Measurements from ENCODE around the gene ZIC4. TPM values are rescaled to one million over a fixed set of nuclear protein-coding genes. Genes with fewer than 3 reads are reported as not detected.

Gene ZIC4
- total and polyA plus RNA-seq, 2 of the 4 experiments (the other 2 are of a cell fraction), result not detected

DNA sequence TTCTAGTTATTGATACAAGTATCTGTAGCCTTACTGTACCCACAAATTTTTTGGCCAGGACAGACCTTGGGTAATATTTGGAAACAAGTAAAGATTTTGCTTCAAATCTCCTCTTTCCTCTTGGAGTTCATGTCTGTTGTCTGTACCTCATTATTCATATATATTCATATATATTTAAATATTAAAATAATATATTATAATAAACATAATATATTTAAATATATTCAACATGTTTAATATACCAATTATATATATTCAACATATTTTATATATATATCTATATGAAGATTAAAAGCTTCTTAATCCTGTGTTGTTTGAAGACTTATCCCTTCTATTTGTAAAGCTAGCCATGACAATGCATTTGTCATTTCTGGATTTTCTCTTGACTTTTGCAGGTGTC lies 40.9 kb upstream of the ZIC4 start:
- in situ Hi-C loops (cut with MboI; ENCODE audit: low sequenced_read_pairs) (no loop called here), intact Hi-C loops (cut with micrococcal nuclease) (no loop called here)
- POLR2A ChIA-PET (ENCODE audit: unreplicated experiment), result no interaction called here

More for the DNA sequence above, 40.9 kb upstream of the ZIC4 start:
- Histone ChIP-seq H2AK5ac (ENCODE audit: low read depth, low read length) (no peak overlapping the region), H3K23ac (ENCODE audit: low read depth, low read length) (no peak overlapping the region), H3K9me3 (ENCODE audit: control insufficient read depth, insufficient read depth, low read length) (no peaks in the 10 kb centered on the region), H3K4me2 (ENCODE audit: low read depth, low read length) (no peak overlapping the region), H3K18ac (ENCODE audit: low read depth, low read length) (no peak overlapping the region), H4K20me1 (ENCODE audit: insufficient read depth, low read length) (no peaks in the 10 kb centered on the region), H3K27ac (ENCODE audit: insufficient read depth, low read length) (no peak overlapping the region), H4K8ac (ENCODE audit: low read depth in 2 of 2, low read length in 2 of 2) (no peak overlapping the region), H4K5ac (ENCODE audit: low read depth, low read length) (no peak overlapping the region), H2BK15ac (ENCODE audit: low read depth, low read length) (no peak overlapping the region), H3K56ac (ENCODE audit: extremely low read depth, insufficient read depth, low read length) (no peak overlapping the region), H3K79me1 (ENCODE audit: low read depth in 1 of 2, low read length in 2 of 2) (no peaks in the 10 kb centered on the region), H2BK5ac (ENCODE audit: low read depth, low read length, poor library complexity, severe bottlenecking) (no peak overlapping the region), H2BK120ac (ENCODE audit: low read depth, low read length) (no peak overlapping the region), H3K4me1 (ENCODE audit: control insufficient read depth, insufficient read depth, low read length) (no peaks in the 10 kb centered on the region), H3K4me3 (ENCODE audit: insufficient read depth, low read depth, low read length) (no peak overlapping the region), H2BK20ac (ENCODE audit: low read depth, low read length) (no peak overlapping the region), H2AFZ (replicated peaks; ENCODE audit: low read length, poor library complexity) (no peak overlapping the region), H3K9ac (ENCODE audit: low read depth, low read length) (no peak overlapping the region), H4K91ac (ENCODE audit: insufficient read depth, low read depth, low read length) (no peak overlapping the region), H3K9me1 (ENCODE audit: insufficient read depth, low read length) (no peaks in the 10 kb centered on the region), H3K27me3 (ENCODE audit: control insufficient read depth, insufficient read depth, low read length) (no peaks in the 10 kb centered on the region), H3K36me3 (ENCODE audit: control insufficient read depth, insufficient read depth, low read length) (no peaks in the 10 kb centered on the region), H3K4ac (ENCODE audit: low read depth, low read length) (no peak overlapping the region), H2AK9ac (replicated peaks; ENCODE audit: low read depth, low read length, poor library complexity) (no peak overlapping the region), H3K14ac (replicated peaks; ENCODE audit: low read depth, low read length) (no peak overlapping the region)
- ATAC-seq (ENCODE audit: low read depth), result no peak
- dilution Hi-C loops (cut with HindIII; ENCODE audit: low sequenced_read_pairs, unreplicated experiment), result no loop called here
- CTCF ChIA-PET, result no interaction called here
- BruUV-seq (replicated peaks), result no TSS peak
- no peak for DNase-seq
- no peak for TF ChIP-seq NFE2L2 (IDR thresholded peaks at IDR 0.05; ENCODE audit: low read depth, low read length)
- TF ChIP-seq, protein P1, sequence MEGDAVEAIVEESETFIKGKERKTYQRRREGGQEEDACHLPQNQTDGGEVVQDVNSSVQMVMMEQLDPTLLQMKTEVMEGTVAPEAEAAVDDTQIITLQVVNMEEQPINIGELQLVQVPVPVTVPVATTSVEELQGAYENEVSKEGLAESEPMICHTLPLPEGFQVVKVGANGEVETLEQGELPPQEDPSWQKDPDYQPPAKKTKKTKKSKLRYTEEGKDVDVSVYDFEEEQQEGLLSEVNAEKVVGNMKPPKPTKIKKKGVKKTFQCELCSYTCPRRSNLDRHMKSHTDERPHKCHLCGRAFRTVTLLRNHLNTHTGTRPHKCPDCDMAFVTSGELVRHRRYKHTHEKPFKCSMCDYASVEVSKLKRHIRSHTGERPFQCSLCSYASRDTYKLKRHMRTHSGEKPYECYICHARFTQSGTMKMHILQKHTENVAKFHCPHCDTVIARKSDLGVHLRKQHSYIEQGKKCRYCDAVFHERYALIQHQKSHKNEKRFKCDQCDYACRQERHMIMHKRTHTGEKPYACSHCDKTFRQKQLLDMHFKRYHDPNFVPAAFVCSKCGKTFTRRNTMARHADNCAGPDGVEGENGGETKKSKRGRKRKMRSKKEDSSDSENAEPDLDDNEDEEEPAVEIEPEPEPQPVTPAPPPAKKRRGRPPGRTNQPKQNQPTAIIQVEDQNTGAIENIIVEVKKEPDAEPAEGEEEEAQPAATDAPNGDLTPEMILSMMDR (conservative IDR thresholded peaks at IDR 0.05; ENCODE audit: low read depth, low read length), result no peak
